ENCODE measurements around the gene ALG1. TPM values are rescaled to one million over a fixed set of nuclear protein-coding genes. Genes with fewer than 3 reads are reported as not detected.
"Not testable (repeated sequence)": the region's sequence is repeated elsewhere in the genome, so short reads cannot be mapped to it uniquely, and the experiment has no call there.

Gene ALG1
- polyA plus RNA-seq, 1 experiment = 35.4 TPM

DNA sequence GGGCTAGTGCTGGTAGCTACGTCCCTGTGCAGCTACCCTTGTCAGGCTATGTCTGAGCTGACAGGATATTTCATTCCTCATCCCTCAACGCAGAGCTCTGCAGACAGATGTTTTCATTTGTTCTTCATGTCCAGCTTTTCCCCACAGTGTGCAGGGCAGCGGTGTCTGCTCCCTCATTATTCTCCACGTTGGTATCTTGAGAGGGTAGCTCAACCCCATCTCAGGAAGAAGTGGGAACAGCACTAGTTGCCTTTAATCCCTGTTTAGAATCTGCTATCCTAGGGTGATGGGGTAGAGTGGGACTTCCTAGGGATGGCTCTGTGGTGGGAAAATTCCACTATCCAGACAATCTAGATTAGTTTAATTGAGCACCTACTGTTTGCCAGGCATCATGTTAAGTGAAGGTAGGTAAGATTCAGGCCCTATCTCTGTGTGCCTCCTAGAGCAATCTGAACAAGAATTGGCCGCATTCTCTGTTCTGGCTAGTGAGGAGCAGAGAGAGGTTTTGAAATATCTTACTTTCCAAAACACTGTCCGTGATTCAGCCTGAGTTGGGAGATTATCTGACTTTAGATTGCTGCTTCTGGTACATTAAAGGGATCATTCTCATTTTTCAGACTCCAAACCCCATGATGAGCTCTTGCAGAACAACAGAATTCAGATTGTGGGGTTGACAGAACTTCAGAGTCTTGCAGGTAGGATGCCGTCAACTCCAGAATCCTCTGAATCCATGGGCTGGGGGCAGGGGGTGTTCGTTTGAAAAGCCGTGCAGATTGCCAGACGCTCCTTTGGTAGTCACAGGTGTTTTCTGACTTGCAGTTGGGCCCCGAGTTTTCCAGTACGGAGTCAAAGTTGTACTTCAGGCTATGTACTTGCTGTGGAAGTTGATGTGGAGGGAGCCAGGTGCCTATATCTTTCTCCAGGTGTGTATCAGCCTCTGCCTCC, 963 bp downstream of the ALG1 start:
- POLR2A ChIA-PET = interaction anchor here (0.9 to 1.7 kb wide), 4 partner anchors 14 to 223 kb away, joined by 3 to 5 read pairs (median 3); partner anchors contain the start of gene NAGPA
- CTCF ChIA-PET = interaction anchor here (1.1 kb wide), 1 partner anchor 12 kb away, joined by 5 read pairs; no protein-coding TSS in a partner anchor

GRCh38 chr16:5073279-5073629, 1.6 kb downstream of the ALG1 start:
- H3K27ac ChIP-seq (ENCODE audit: low read depth, low read length) = no peak overlapping the region

More for the DNA sequence above, 963 bp downstream of the ALG1 start:
- Histone ChIP-seq H3K9me3 (ENCODE audit: control insufficient read depth, insufficient read depth, low read length) (no peaks in the 10 kb centered on the region), H3K4me3 (ENCODE audit: low read depth, low read length) (peak overlapping the region; percentile 88), H3K27me3 (ENCODE audit: control insufficient read depth, insufficient read depth, low read length) (no peaks in the 10 kb centered on the region), H3K27ac (ENCODE audit: low read depth, low read length) (peak overlapping the region; percentile 88)
- DNase-seq (ENCODE audit: low read depth, low spot score) = no peak
- no peak for TF ChIP-seq CTCF (IDR thresholded peaks at IDR 0.05; ENCODE audit: low read depth, low read length)

GRCh38 chr16:5073771-5074170, 2.1 kb downstream of the ALG1 start:
- H3K9me3 ChIP-seq (ENCODE audit: control insufficient read depth, insufficient read depth, low read length); CTCF ChIA-PET; H3K27me3 ChIP-seq (ENCODE audit: control insufficient read depth, insufficient read depth, low read length); H3K27ac ChIP-seq (ENCODE audit: low read depth, low read length); H3K4me3 ChIP-seq (ENCODE audit: low read depth, low read length); DNase-seq (ENCODE audit: low read depth, low spot score): not testable (repeated sequence)
- POLR2A ChIA-PET = interaction anchor here (0.6 kb wide), 1 partner anchor 328 kb away, joined by 6 read pairs; no protein-coding TSS in a partner anchor

More at GRCh38 chr16:5073279-5073629, 1.6 kb downstream of the ALG1 start:
- DNase-seq (ENCODE audit: low read depth, low spot score) = no peak
- no peaks in the 10 kb centered on the region for H3K27me3 ChIP-seq (ENCODE audit: control insufficient read depth, insufficient read depth, low read length)
- POLR2A ChIA-PET = interaction anchor here (1.0 kb wide), 1 partner anchor 223 kb away, joined by 3 read pairs; no protein-coding TSS in a partner anchor
- H3K4me3 ChIP-seq (ENCODE audit: low read depth, low read length) = no peak overlapping the region
- no peaks in the 10 kb centered on the region for H3K9me3 ChIP-seq (ENCODE audit: control insufficient read depth, insufficient read depth, low read length)
- no peak for TF ChIP-seq CTCF (IDR thresholded peaks at IDR 0.05; ENCODE audit: low read depth, low read length)
- CTCF ChIA-PET = no interaction called here

- ChIA-PET CTCF (interaction anchor here (1.0 to 2.5 kb wide), 2 partner anchors 9 to 11 kb away, joined by 3 to 10 read pairs; no protein-coding TSS in a partner anchor), POLR2A (no interaction called here)
- TF ChIP-seq CTCF (IDR thresholded peaks at IDR 0.05; ENCODE audit: low read depth, low read length) = no peak
- Histone ChIP-seq H3K4me3 (ENCODE audit: low read depth, low read length) (no peak overlapping the region), H3K9me3 (ENCODE audit: control insufficient read depth, insufficient read depth, low read length) (no peaks in the 10 kb centered on the region), H3K27me3 (ENCODE audit: control insufficient read depth, insufficient read depth, low read length) (no peaks in the 10 kb centered on the region), H3K27ac (ENCODE audit: low read depth, low read length) (no peak overlapping the region)
- no peak for DNase-seq (ENCODE audit: low read depth, low spot score)
These were observed 4.0 kb downstream of the ALG1 start for GRCh38 chr16:5075637-5076036.

DNA sequence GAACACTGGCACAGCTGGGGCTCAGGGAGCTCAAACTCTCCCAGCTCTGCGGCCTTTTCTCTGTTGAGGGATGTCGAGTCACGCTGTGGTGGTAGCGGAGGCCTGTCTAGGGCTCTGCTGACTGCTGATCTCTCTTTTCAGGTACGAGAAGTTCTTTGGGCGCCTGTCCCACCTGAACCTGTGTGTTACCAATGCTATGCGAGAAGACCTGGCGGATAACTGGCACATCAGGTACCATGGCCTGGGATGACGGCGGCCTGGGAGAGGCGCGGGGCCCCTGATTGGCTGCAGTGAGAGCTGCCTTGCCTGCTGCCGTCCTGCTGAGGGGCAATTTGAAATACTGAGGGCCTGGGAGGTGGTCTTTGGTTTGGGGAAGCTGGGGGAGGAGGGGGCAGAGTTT, 5.7 kb downstream of the ALG1 start:
- POLR2A ChIA-PET = no interaction called here
- no peaks in the 10 kb centered on the region for H3K27me3 ChIP-seq (ENCODE audit: control insufficient read depth, insufficient read depth, low read length)
- H3K9me3 ChIP-seq (ENCODE audit: control insufficient read depth, insufficient read depth, low read length) = no peaks in the 10 kb centered on the region
- H3K4me3 ChIP-seq (ENCODE audit: low read depth, low read length) = no peak overlapping the region
- H3K27ac ChIP-seq (ENCODE audit: low read depth, low read length) = no peak overlapping the region
- TF ChIP-seq CTCF (IDR thresholded peaks at IDR 0.05; ENCODE audit: low read depth, low read length) = no peak
- CTCF ChIA-PET = no interaction called here
- no peak for DNase-seq (ENCODE audit: low read depth, low spot score)
